CD14-positive monocyte (primary cell): Measurements from ENCODE around the gene SRPRA. TPM values are rescaled to one million over a fixed set of nuclear protein-coding genes. Genes with fewer than 3 reads are reported as not detected.

Source experiments
- DNase-seq, 3 donors: peaks; one replicate each; pipeline ENCODE4 v3.0.0-alpha.2; 2011 to 2022
- H2AFZ ChIP-seq: 2 replicates; pipeline ENCODE4 v1.6.0; 2012; ENCODE audit warnings: mild to moderate bottlenecking, low read depth, low read length, inconsistent platforms; ENCODE audit not compliant: insufficient read depth, poor library complexity, severe bottlenecking
- H3K27ac ChIP-seq, 2 donors: 1 replicate in 1 of 2; 2 replicates in 1 of 2; pipeline ENCODE4 v1.5.1; 2012 to 2013; ENCODE audit warnings: low read length in 2 of 2, control low read depth in 1 of 2, inconsistent platforms in 1 of 2, low read depth in 1 of 2, mild to moderate bottlenecking in 1 of 2
- H3K27me3 ChIP-seq, 2 donors: one replicate each; pipeline versions ENCODE4 v1.6.0 to v1.6.1; 2011 to 2013; ENCODE audit warnings: low read length in 2 of 2; ENCODE audit not compliant: control insufficient read depth in 2 of 2, insufficient read depth in 2 of 2
- H3K36me3 ChIP-seq, 2 donors: replicated peaks in 1 of 2; 1 replicate in 1 of 2; 2 replicates in 1 of 2; pipeline versions ENCODE4 v1.5.1 to v1.6.1; 2012 to 2013; ENCODE audit warnings: low read length in 2 of 2, control low read depth in 1 of 2, inconsistent platforms in 1 of 2, mild to moderate bottlenecking in 1 of 2; ENCODE audit not compliant: insufficient read depth in 2 of 2, control insufficient read depth in 1 of 2
- H3K4me1 ChIP-seq, 2 donors: 1 replicate in 1 of 2; 2 replicates in 1 of 2; pipeline versions ENCODE4 v1.5.1 to v1.6.1; 2012 to 2013; ENCODE audit warnings: low read length in 2 of 2, control low read depth in 1 of 2, inconsistent platforms in 1 of 2, mild to moderate bottlenecking in 1 of 2, moderate library complexity in 1 of 2; ENCODE audit not compliant: insufficient read depth in 2 of 2, control insufficient read depth in 1 of 2
- H3K4me2 ChIP-seq: replicated peaks from 2 replicates; pipeline ENCODE3; 2012; ENCODE audit warnings: low read length, moderate library complexity, mild to moderate bottlenecking; ENCODE audit not compliant: poor library complexity, severe bottlenecking; ENCODE audit errors: extremely low read depth
- H3K4me3 ChIP-seq, 3 experiments: fragments of 200-600 bp in 1 of 3; sonication (generic) in 1 of 3; replicated peaks in 1 of 3; 1 replicate in 2 of 3; 2 replicates in 1 of 3; pipeline ENCODE4 v1.5.1; 2011 to 2013; ENCODE audit warnings: low read length in 3 of 3, mild to moderate bottlenecking in 3 of 3, control low read depth in 2 of 3, low read depth in 2 of 3, inconsistent platforms in 1 of 3, moderate library complexity in 1 of 3
- H3K79me2 ChIP-seq: 2 replicates; pipeline ENCODE4 v1.6.0; 2012; ENCODE audit warnings: mild to moderate bottlenecking, control low read depth, inconsistent platforms, low read length, moderate library complexity; ENCODE audit not compliant: insufficient read depth
- H3K9ac ChIP-seq: 2 replicates; pipeline ENCODE4 v1.6.0; 2017; ENCODE audit warnings: low read length, mild to moderate bottlenecking; ENCODE audit not compliant: insufficient read depth, poor library complexity, severe bottlenecking
- H3K9me3 ChIP-seq, 2 donors: replicated peaks in 1 of 2; 1 replicate in 1 of 2; 2 replicates in 1 of 2; pipeline versions ENCODE4 v1.5.1 to v1.6.1; 2012 to 2013; ENCODE audit warnings: low read length in 2 of 2, control low read depth in 1 of 2; ENCODE audit not compliant: control insufficient read depth in 1 of 2, insufficient read depth in 1 of 2
- H4K20me1 ChIP-seq: 2 replicates; pipeline ENCODE4 v1.6.0; 2012; ENCODE audit warnings: mild to moderate bottlenecking, low read length, control low read depth, moderate library complexity; ENCODE audit not compliant: insufficient read depth
- H3K27ac Mint-ChIP-seq, 7 donors: one replicate each; pipeline ENCODE4 v1.8.0; 2020; ENCODE audit warnings: mild to moderate bottlenecking in 7 of 7, mixed read lengths in 7 of 7, moderate library complexity in 6 of 7, inconsistent platforms in 2 of 7
- H3K27me3 Mint-ChIP-seq, 3 donors: one replicate each; pipeline ENCODE4 v1.8.0; 2021 to 2022; ENCODE audit warnings: low read depth in 3 of 3, mild to moderate bottlenecking in 3 of 3, mixed read lengths in 3 of 3, moderate library complexity in 3 of 3, inconsistent platforms in 1 of 3
- H3K36me3 Mint-ChIP-seq, 2 donors: one replicate each; pipeline ENCODE4 v1.8.0; 2020; ENCODE audit warnings: mixed read lengths in 2 of 2, inconsistent platforms in 1 of 2, mild to moderate bottlenecking in 1 of 2
- H3K4me1 Mint-ChIP-seq: one replicate; pipeline ENCODE4 v1.8.0; 2020; ENCODE audit warnings: mild to moderate bottlenecking, mixed read lengths
- H3K4me3 Mint-ChIP-seq, 2 donors: one replicate each; pipeline ENCODE4 v1.8.0; 2020; ENCODE audit warnings: mild to moderate bottlenecking in 2 of 2, mixed read lengths in 2 of 2, moderate library complexity in 1 of 2
- H3K9me3 Mint-ChIP-seq, 7 donors: one replicate each; pipeline ENCODE4 v1.8.0; 2020 to 2022; ENCODE audit warnings: mixed read lengths in 7 of 7, mild to moderate bottlenecking in 6 of 7, moderate library complexity in 6 of 7, inconsistent platforms in 2 of 7
- WGBS: methylation state at CpG from one replicate; pipeline ENCODE4 v1.1.5; 2013; ENCODE audit warnings: missing lambda C conversion rate; ENCODE audit not compliant: insufficient coverage; 5-methylcytosine and 5-hydroxymethylcytosine counted together
- intact Hi-C, 2 donors: fragments of 100-400 bp; cut with micrococcal nuclease; formaldehyde crosslinking; loops; one replicate each; pipeline versions ENCODE4 v1.15.0 to v1.15.1; 2023
- polyA plus RNA-seq, 3 donors: library from polyadenylated mRNA; depleted of rRNA in 1 of 3; unstranded in 2 of 3; stranded (reverse) in 1 of 3; fragments of 300-500 nt in 2 of 3; fragments of >200 nt in 1 of 3; fragmentation: Illumina TruSeq in 2 of 3; gene quantifications; 1 replicate in 2 of 3; 2 replicates in 1 of 3; pipeline ENCODE4 v1.2.3, GENCODE V29; 2012 to 2021
- TF ChIP-seq, protein P1 (sequence below): fragments of 200-600 bp; IDR thresholded peaks from one replicate; pipeline ENCODE4 v1.8.0; 2022; ENCODE audit warnings: antibody characterized with exemption, mild to moderate bottlenecking

SRPRA gene
- polyA plus RNA-seq, 3 donors: 68.7 to 123 (median 87.6) TPM

GRCh38 chr11:126232683-126233082 lies 36.0 kb downstream of the SRPRA start:
- Mint-ChIP-seq H3K36me3 (peaks cover 44 to 55% of the 10 kb centered on the region in 2 donors), H3K4me3 (no peak overlapping the region), H3K27me3 (no peaks in the 10 kb centered on the region), H3K27ac (no peak overlapping the region), H3K9me3 (no peaks in the 10 kb centered on the region), H3K4me1 (no peaks in the 10 kb centered on the region)
- intact Hi-C loops: no loop called here
- Histone ChIP-seq H3K4me2 (no peak overlapping the region), H4K20me1 (peaks cover 10% of the 10 kb centered on the region), H3K9me3 (no peaks in the 10 kb centered on the region), H2AFZ (no peak overlapping the region), H3K27ac (no peak overlapping the region), H3K4me3 (no peak overlapping the region), H3K27me3 (no peaks in the 10 kb centered on the region), H3K4me1 (no peaks in the 10 kb centered on the region), H3K36me3 (peaks cover 37 to 59% of the 10 kb centered on the region in 2 donors), H3K9ac (no peak overlapping the region), H3K79me2 (peaks cover 11% of the 10 kb centered on the region)
- TF ChIP-seq, protein P1, sequence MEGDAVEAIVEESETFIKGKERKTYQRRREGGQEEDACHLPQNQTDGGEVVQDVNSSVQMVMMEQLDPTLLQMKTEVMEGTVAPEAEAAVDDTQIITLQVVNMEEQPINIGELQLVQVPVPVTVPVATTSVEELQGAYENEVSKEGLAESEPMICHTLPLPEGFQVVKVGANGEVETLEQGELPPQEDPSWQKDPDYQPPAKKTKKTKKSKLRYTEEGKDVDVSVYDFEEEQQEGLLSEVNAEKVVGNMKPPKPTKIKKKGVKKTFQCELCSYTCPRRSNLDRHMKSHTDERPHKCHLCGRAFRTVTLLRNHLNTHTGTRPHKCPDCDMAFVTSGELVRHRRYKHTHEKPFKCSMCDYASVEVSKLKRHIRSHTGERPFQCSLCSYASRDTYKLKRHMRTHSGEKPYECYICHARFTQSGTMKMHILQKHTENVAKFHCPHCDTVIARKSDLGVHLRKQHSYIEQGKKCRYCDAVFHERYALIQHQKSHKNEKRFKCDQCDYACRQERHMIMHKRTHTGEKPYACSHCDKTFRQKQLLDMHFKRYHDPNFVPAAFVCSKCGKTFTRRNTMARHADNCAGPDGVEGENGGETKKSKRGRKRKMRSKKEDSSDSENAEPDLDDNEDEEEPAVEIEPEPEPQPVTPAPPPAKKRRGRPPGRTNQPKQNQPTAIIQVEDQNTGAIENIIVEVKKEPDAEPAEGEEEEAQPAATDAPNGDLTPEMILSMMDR: no peak
- DNase-seq: no peak
- WGBS: no CpG with 5 or more reads among the region's 3 CpGs

- H2AFZ ChIP-seq: no peak overlapping the region
- no peak overlapping the region for H3K4me3 ChIP-seq
- TF ChIP-seq, protein P1: no peak
- H3K36me3 ChIP-seq: peaks cover 36 to 59% of the 10 kb centered on the region in 2 donors
- peaks cover 0 to under 1% of the 10 kb centered on the region in 2 donors for H3K9me3 ChIP-seq
- Mint-ChIP-seq H3K27me3 (peaks cover 0 to 2% (median 0%) of the 10 kb centered on the region in 3 donors), H3K36me3 (peaks cover 44 to 50% of the 10 kb centered on the region in 2 donors), H3K4me1 (no peaks in the 10 kb centered on the region), H3K9me3 (peaks cover 0 to 3% (median 0%) of the 10 kb centered on the region in 7 donors), H3K27ac (no peak overlapping the region), H3K4me3 (no peak overlapping the region)
- H3K4me1 ChIP-seq: no peaks in the 10 kb centered on the region
- peaks cover 19% of the 10 kb centered on the region for H3K79me2 ChIP-seq
- H3K27me3 ChIP-seq: no peaks in the 10 kb centered on the region
- H4K20me1 ChIP-seq: peaks cover 16% of the 10 kb centered on the region
- intact Hi-C loops: no loop called here
- H3K4me2 ChIP-seq: no peak overlapping the region
- no peak overlapping the region for H3K9ac ChIP-seq
- DNase-seq: no peak
- H3K27ac ChIP-seq: no peak overlapping the region
- WGBS: 77% methylated on average over 3 of the region's 6 CpGs
These were observed 36.8 kb downstream of the SRPRA start for GRCh38 chr11:126231725-126232459.
